ENCODE results near the gene TBCEL.

TBCEL gene

GRCh38 chr11:121095561-121095960 is 71.7 kb downstream of the TBCEL start:
- H3K27me3 Mint-ChIP-seq (ENCODE audit: low read depth) = peaks cover 4% of the 10 kb centered on the region
- H3K36me3 Mint-ChIP-seq (ENCODE audit: low read depth) = no peaks in the 10 kb centered on the region
- no peak overlapping the region for H3K4me3 Mint-ChIP-seq
- peaks cover 9% of the 10 kb centered on the region for H3K4me1 Mint-ChIP-seq (ENCODE audit: low read depth)
- no peak overlapping the region for H3K27ac Mint-ChIP-seq
- H3K9me3 Mint-ChIP-seq = no peaks in the 10 kb centered on the region

- H3K27me3 Mint-ChIP-seq (ENCODE audit: low read depth) = peaks cover 4% of the 10 kb centered on the region
- H3K9me3 Mint-ChIP-seq = no peaks in the 10 kb centered on the region
- H3K4me3 Mint-ChIP-seq = no peak overlapping the region
- no peak overlapping the region for H3K27ac Mint-ChIP-seq
- no peaks in the 10 kb centered on the region for H3K36me3 Mint-ChIP-seq (ENCODE audit: low read depth)
- no peaks in the 10 kb centered on the region for H3K4me1 Mint-ChIP-seq (ENCODE audit: low read depth)
Observed at GRCh38 chr11:121099364-121099763, 75.5 kb downstream of the TBCEL start.

- Mint-ChIP-seq H3K4me1 (ENCODE audit: low read depth) (no peaks in the 10 kb centered on the region), H3K4me3 (no peak overlapping the region), H3K27me3 (ENCODE audit: low read depth) (peaks cover 4% of the 10 kb centered on the region), H3K9me3 (no peaks in the 10 kb centered on the region), H3K27ac (no peak overlapping the region), H3K36me3 (ENCODE audit: low read depth) (no peaks in the 10 kb centered on the region)
Observed at GRCh38 chr11:121099885-121100284, 76.0 kb downstream of the TBCEL start.

GRCh38 chr11:121100943-121101342 is 77.0 kb downstream of the TBCEL start, which contains the start of gene TECTA:
Gene TECTA (plus strand): TSS chr11:121101243. CDS start chr11:121102666, 1,423 bp downstream.
- H3K27ac Mint-ChIP-seq = no peak within 1 kb of the TSS
- no peaks in the 10 kb centered on the region for H3K4me1 Mint-ChIP-seq (ENCODE audit: low read depth)
- peaks cover 4% of the 10 kb centered on the region for H3K27me3 Mint-ChIP-seq (ENCODE audit: low read depth)
- H3K4me3 Mint-ChIP-seq = no peak within 1 kb of the TSS
- no peaks in the 10 kb centered on the region for H3K36me3 Mint-ChIP-seq (ENCODE audit: low read depth)
- no peaks in the 10 kb centered on the region for H3K9me3 Mint-ChIP-seq

GRCh38 chr11:121104312-121104762 is 80.4 kb downstream of the TBCEL start:
- H3K4me3 Mint-ChIP-seq = no peak overlapping the region

GRCh38 chr11:121105063-121105480 is 81.2 kb downstream of the TBCEL start:
- H3K27ac Mint-ChIP-seq = no peak overlapping the region
- no peaks in the 10 kb centered on the region for H3K36me3 Mint-ChIP-seq (ENCODE audit: low read depth)
- H3K4me1 Mint-ChIP-seq (ENCODE audit: low read depth) = no peaks in the 10 kb centered on the region
- H3K27me3 Mint-ChIP-seq (ENCODE audit: low read depth) = peaks cover 4% of the 10 kb centered on the region
- no peaks in the 10 kb centered on the region for H3K9me3 Mint-ChIP-seq
- no peak overlapping the region for H3K4me3 Mint-ChIP-seq

More at GRCh38 chr11:121104312-121104762, 80.4 kb downstream of the TBCEL start:
- H3K27ac Mint-ChIP-seq = no peak overlapping the region
- H3K27me3 Mint-ChIP-seq (ENCODE audit: low read depth) = peaks cover 3% of the 10 kb centered on the region
- H3K36me3 Mint-ChIP-seq (ENCODE audit: low read depth) = no peaks in the 10 kb centered on the region
- H3K9me3 Mint-ChIP-seq = no peaks in the 10 kb centered on the region
- H3K4me1 Mint-ChIP-seq (ENCODE audit: low read depth) = no peaks in the 10 kb centered on the region

GRCh38 chr11:121105481-121106195 is 81.7 kb downstream of the TBCEL start:
- Mint-ChIP-seq H3K27ac (no peak overlapping the region), H3K9me3 (no peaks in the 10 kb centered on the region), H3K4me3 (no peak overlapping the region), H3K36me3 (ENCODE audit: low read depth) (no peaks in the 10 kb centered on the region), H3K4me1 (ENCODE audit: low read depth) (no peaks in the 10 kb centered on the region), H3K27me3 (ENCODE audit: low read depth) (peaks cover 8% of the 10 kb centered on the region)

- Mint-ChIP-seq H3K9me3 (no peaks in the 10 kb centered on the region), H3K27me3 (ENCODE audit: low read depth) (peaks cover 19% of the 10 kb centered on the region), H3K4me1 (ENCODE audit: low read depth) (no peaks in the 10 kb centered on the region), H3K36me3 (ENCODE audit: low read depth) (no peaks in the 10 kb centered on the region), H3K27ac (no peak overlapping the region), H3K4me3 (no peak overlapping the region)
Observed at GRCh38 chr11:121106812-121107211, 82.9 kb downstream of the TBCEL start.

GRCh38 chr11:121108413-121108812 is 84.5 kb downstream of the TBCEL start:
- no peaks in the 10 kb centered on the region for H3K4me1 Mint-ChIP-seq (ENCODE audit: low read depth)
- H3K9me3 Mint-ChIP-seq = no peaks in the 10 kb centered on the region
- no peak overlapping the region for H3K4me3 Mint-ChIP-seq
- no peaks in the 10 kb centered on the region for H3K36me3 Mint-ChIP-seq (ENCODE audit: low read depth)
- peaks cover 28% of the 10 kb centered on the region for H3K27me3 Mint-ChIP-seq (ENCODE audit: low read depth)
- no peak overlapping the region for H3K27ac Mint-ChIP-seq

- H3K4me1 Mint-ChIP-seq (ENCODE audit: low read depth) = no peaks in the 10 kb centered on the region
- H3K27ac Mint-ChIP-seq = no peak overlapping the region
- H3K36me3 Mint-ChIP-seq (ENCODE audit: low read depth) = no peaks in the 10 kb centered on the region
- H3K27me3 Mint-ChIP-seq (ENCODE audit: low read depth) = peaks cover 28% of the 10 kb centered on the region
- H3K4me3 Mint-ChIP-seq = no peak overlapping the region
- H3K9me3 Mint-ChIP-seq = no peaks in the 10 kb centered on the region
Observed at GRCh38 chr11:121109471-121109870, 85.6 kb downstream of the TBCEL start.

- H3K4me1 Mint-ChIP-seq (ENCODE audit: low read depth) = no peaks in the 10 kb centered on the region
Observed at GRCh38 chr11:121109916-121110586, 86.1 kb downstream of the TBCEL start.

GRCh38 chr11:121110871-121111724 is 87.2 kb downstream of the TBCEL start:
- Mint-ChIP-seq H3K4me3 (no peak overlapping the region), H3K27me3 (ENCODE audit: low read depth) (peaks cover 28% of the 10 kb centered on the region), H3K36me3 (ENCODE audit: low read depth) (no peaks in the 10 kb centered on the region), H3K9me3 (no peaks in the 10 kb centered on the region), H3K27ac (no peak overlapping the region), H3K4me1 (ENCODE audit: low read depth) (no peaks in the 10 kb centered on the region)

More at GRCh38 chr11:121109916-121110586, 86.1 kb downstream of the TBCEL start:
- Mint-ChIP-seq H3K36me3 (ENCODE audit: low read depth) (no peaks in the 10 kb centered on the region), H3K27me3 (ENCODE audit: low read depth) (peaks cover 28% of the 10 kb centered on the region), H3K4me3 (no peak overlapping the region), H3K27ac (no peak overlapping the region), H3K9me3 (no peaks in the 10 kb centered on the region)

GRCh38 chr11:121112498-121113455 is 88.9 kb downstream of the TBCEL start:
- Mint-ChIP-seq H3K4me3 (no peak overlapping the region), H3K4me1 (ENCODE audit: low read depth) (no peaks in the 10 kb centered on the region), H3K36me3 (ENCODE audit: low read depth) (no peaks in the 10 kb centered on the region), H3K27ac (no peak overlapping the region), H3K27me3 (ENCODE audit: low read depth) (peaks cover 28% of the 10 kb centered on the region), H3K9me3 (no peaks in the 10 kb centered on the region)

Measured in T-helper 1 cell treated with Interleukin-12 subunit alpha and Interleukin-12 subunit beta and Interleukin-4 antibody, amounts not matched to agents 30 μg/mL and 1 μg/mL, for 36 hours (primary cell).